H1 (cell line): ENCODE results near the gene RSAD2. TPM values are rescaled to one million over a fixed set of nuclear protein-coding genes. Genes with fewer than 3 reads are reported as not detected.

Experiments
- CTCF ChIA-PET: fragments of 300-600 bp; sonication (Branson Sonifier 250); formaldehyde crosslinking; loops from one replicate; lab custom pipeline; 2021; ENCODE audit not compliant: partially characterized antibody; lab: Charles Lee
- POLR2A ChIA-PET: fragments of 300-600 bp; sonication (Branson Sonifier 250); formaldehyde crosslinking; loops from one replicate; lab custom pipeline; 2021; ENCODE audit warnings: inconsistent platforms; ENCODE audit not compliant: partially characterized antibody; lab: Charles Lee
- DNase-seq, 2 experiments: peaks; one replicate each; pipeline versions ENCODE4 v3.0.0 to v3.0.0-alpha.2; 2010 to 2022; ENCODE audit warnings: low spot score in 2 of 2, low read depth in 1 of 2, mixed read lengths in 1 of 2
- FAIRE-seq: peaks from 2 replicates; lab custom pipeline; 2011; peaks lifted over from hg19 to GRCh38; lab: Jason Lieb, UNC
- H2AFZ ChIP-seq: 2 replicates; pipeline ENCODE4 v1.8.1; 2012; ENCODE audit warnings: low read length, inconsistent platforms
- H2AK5ac ChIP-seq: 2 replicates; pipeline ENCODE4 v1.6.1; 2013; ENCODE audit warnings: low read depth, low read length
- H2BK120ac ChIP-seq: replicated peaks from 2 replicates; pipeline ENCODE3; 2013; ENCODE audit warnings: low read depth, low read length, inconsistent platforms
- H2BK12ac ChIP-seq: 2 replicates; pipeline ENCODE4 v1.6.1; 2013; ENCODE audit warnings: low read depth, low read length
- H2BK15ac ChIP-seq: 2 replicates; pipeline ENCODE4 v1.6.1; 2013; ENCODE audit warnings: low read length
- H2BK20ac ChIP-seq: 2 replicates; pipeline ENCODE4 v1.6.1; 2013; ENCODE audit warnings: low read length
- H2BK5ac ChIP-seq: 2 replicates; pipeline ENCODE4 v1.6.1; 2013; ENCODE audit warnings: low read depth, low read length
- H3K14ac ChIP-seq: 2 replicates; pipeline ENCODE4 v1.6.1; 2013; ENCODE audit warnings: inconsistent platforms; ENCODE audit not compliant: insufficient read length
- H3K18ac ChIP-seq: 2 replicates; pipeline ENCODE4 v1.6.1; 2013; ENCODE audit warnings: low read length; ENCODE audit errors: extremely low read depth
- H3K23ac ChIP-seq: 2 replicates; pipeline ENCODE4 v1.6.1; 2013; ENCODE audit warnings: inconsistent platforms; ENCODE audit not compliant: insufficient read length
- H3K23me2 ChIP-seq: 2 replicates; pipeline ENCODE4 v1.6.1; 2013; ENCODE audit warnings: low read depth, low read length
- H3K27ac ChIP-seq: 2 replicates; pipeline ENCODE4 v1.6.1; 2011; ENCODE audit warnings: low read depth, low read length, inconsistent platforms
- H3K27me3 ChIP-seq, 4 experiments: replicated peaks in 1 of 4; 1 replicate in 1 of 4; 2 replicates in 3 of 4; pipeline versions ENCODE4 v1.6.1 to v1.8.1; 2011 to 2013; ENCODE audit warnings: low read length in 3 of 4, mild to moderate bottlenecking in 3 of 4, inconsistent platforms in 2 of 4, mixed read lengths in 2 of 4, moderate library complexity in 1 of 4; ENCODE audit not compliant: control insufficient read depth in 3 of 4, insufficient read depth in 3 of 4; ENCODE audit errors: extremely low read depth in 1 of 4
- H3K36me3 ChIP-seq, 4 experiments: 2 replicates each; pipeline versions ENCODE4 v1.6.1 to v1.8.1; 2011 to 2013; ENCODE audit warnings: mild to moderate bottlenecking in 4 of 4, low read length in 3 of 4, moderate library complexity in 2 of 4, control low read depth in 1 of 4, inconsistent platforms in 1 of 4; ENCODE audit not compliant: insufficient read depth in 4 of 4, control insufficient read depth in 2 of 4
- H3K4ac ChIP-seq: replicated peaks from 2 replicates; pipeline ENCODE3; 2013; ENCODE audit warnings: low read length, low read depth, mixed read lengths, inconsistent platforms; ENCODE audit not compliant: insufficient read length
- H3K4me1 ChIP-seq, 4 experiments: replicated peaks in 1 of 4; 1 replicate in 1 of 4; 2 replicates in 3 of 4; pipeline versions ENCODE4 v1.6.1 to v1.8.1; 2011 to 2013; ENCODE audit warnings: low read length in 3 of 4, inconsistent platforms in 2 of 4, mixed read lengths in 1 of 4; ENCODE audit not compliant: insufficient read depth in 4 of 4, control insufficient read depth in 3 of 4
- H3K4me2 ChIP-seq, 2 experiments: 2 replicates each; pipeline versions ENCODE4 v1.6.1 to v1.8.1; 2011 to 2013; ENCODE audit warnings: low read depth in 2 of 2, low read length in 2 of 2, control low read depth in 1 of 2, inconsistent platforms in 1 of 2, mild to moderate bottlenecking in 1 of 2; ENCODE audit not compliant: insufficient read depth in 1 of 2
- H3K4me3 ChIP-seq, 4 experiments: fragments of 200-600, 300-600 bp in 1 of 4; sonication (generic), shearing (Covaris generic), sonication (Bioruptor Twin) in 1 of 4; 2 replicates each; pipeline versions ENCODE4 v1.5.1 to v1.8.1; 2011 to 2016; ENCODE audit warnings: low read length in 4 of 4, low read depth in 3 of 4, control low read depth in 2 of 4, inconsistent platforms in 2 of 4, mild to moderate bottlenecking in 2 of 4, mixed read lengths in 1 of 4, moderate library complexity in 1 of 4; ENCODE audit not compliant: insufficient read depth in 2 of 4; ENCODE audit errors: extremely low read depth in 1 of 4
- H3K56ac ChIP-seq: replicated peaks from 2 replicates; pipeline ENCODE3; 2013; ENCODE audit warnings: low read depth, mild to moderate bottlenecking, mixed read lengths, low read length, inconsistent platforms; ENCODE audit not compliant: insufficient read length
- H3K79me1 ChIP-seq: 2 replicates; pipeline ENCODE4 v1.6.1; 2013; ENCODE audit warnings: low read depth, low read length, control low read depth
- H3K79me2 ChIP-seq, 2 experiments: 2 replicates each; pipeline versions ENCODE4 v1.6.1 to v1.8.1; 2012 to 2013; ENCODE audit warnings: low read length in 2 of 2, mild to moderate bottlenecking in 2 of 2, inconsistent platforms in 1 of 2; ENCODE audit not compliant: insufficient read depth in 2 of 2, control insufficient read depth in 1 of 2
- H3K9ac ChIP-seq, 4 experiments: replicated peaks in 1 of 4; 1 replicate in 1 of 4; 2 replicates in 3 of 4; pipeline versions ENCODE4 v1.6.1 to v1.8.1; 2011 to 2013; ENCODE audit warnings: low read depth in 3 of 4, low read length in 3 of 4, control low read depth in 2 of 4, mild to moderate bottlenecking in 2 of 4, moderate library complexity in 2 of 4, inconsistent platforms in 1 of 4; ENCODE audit errors: extremely low read depth in 1 of 4
- H3K9me3 ChIP-seq, 2 experiments: 2 replicates each; pipeline versions ENCODE4 v1.6.1 to v1.8.1; 2012 to 2013; ENCODE audit warnings: mild to moderate bottlenecking in 2 of 2, moderate library complexity in 2 of 2, control low read depth in 1 of 2, inconsistent platforms in 1 of 2, low read depth in 1 of 2, low read length in 1 of 2, mixed read lengths in 1 of 2; ENCODE audit not compliant: insufficient read depth in 2 of 2
- H4K20me1 ChIP-seq, 2 experiments: replicated peaks in 1 of 2; 2 replicates each; pipeline versions ENCODE3 to v1.8.1; 2011 to 2013; ENCODE audit warnings: inconsistent platforms in 2 of 2, low read length in 2 of 2, mild to moderate bottlenecking in 1 of 2; ENCODE audit not compliant: insufficient read depth in 2 of 2, control insufficient read depth in 1 of 2
- H4K5ac ChIP-seq: 2 replicates; pipeline ENCODE4 v1.6.1; 2013; ENCODE audit warnings: low read length, low read depth, mixed read lengths, inconsistent platforms; ENCODE audit not compliant: insufficient read length
- H4K8ac ChIP-seq: 2 replicates; pipeline ENCODE4 v1.8.0; 2013; ENCODE audit warnings: mild to moderate bottlenecking, moderate library complexity, low read length, inconsistent platforms; ENCODE audit not compliant: insufficient read depth; ENCODE audit errors: extremely low read depth
- H4K91ac ChIP-seq: replicated peaks from 2 replicates; pipeline ENCODE3; 2013; ENCODE audit warnings: low read length, mixed read lengths, inconsistent platforms; ENCODE audit not compliant: insufficient read length
- ASH2L ChIP-seq: fragments of 200-600, 300-600 bp; sonication (generic); IDR thresholded peaks from one replicate; pipeline ENCODE4 v1.7.1; 2017; ENCODE audit warnings: low read length
- CHD2 ChIP-seq: IDR thresholded peaks from 2 replicates; pipeline ENCODE4 v1.6.1; 2012; ENCODE audit warnings: low read length, improper control_type of control experiment
- CREB1 ChIP-seq: IDR thresholded peaks from 2 replicates; pipeline ENCODE4 v1.6.1; 2012; ENCODE audit warnings: inconsistent platforms
- EGR1 ChIP-seq: IDR thresholded peaks from 2 replicates; pipeline ENCODE4 v1.6.1; 2011; ENCODE audit warnings: low read depth, low read length, borderline replicate concordance
- FOSL1 ChIP-seq: IDR thresholded peaks from 2 replicates; pipeline ENCODE4 v1.6.1; 2011; ENCODE audit warnings: mild to moderate bottlenecking, low read depth, low read length, moderate library complexity; ENCODE audit not compliant: insufficient read depth
- GTF2F1 ChIP-seq: IDR thresholded peaks from 2 replicates; pipeline ENCODE4 v1.6.1; 2012; ENCODE audit warnings: low read depth, low read length, improper control_type of control experiment, borderline replicate concordance
- KDM4A ChIP-seq: IDR thresholded peaks from one replicate; pipeline ENCODE4 v1.7.1; 2012; ENCODE audit warnings: low read depth, mild to moderate bottlenecking, moderate library complexity, low read length, inconsistent platforms; ENCODE audit not compliant: severe bottlenecking
- RAD21 ChIP-seq, 2 experiments: IDR thresholded peaks in 1 of 2; conservative IDR thresholded peaks in 1 of 2; 2 replicates each; pipeline ENCODE4 v1.6.1; 2011; ENCODE audit warnings: low read depth in 2 of 2, low read length in 2 of 2, improper control_type of control experiment in 1 of 2, inconsistent platforms in 1 of 2, mild to moderate bottlenecking in 1 of 2, moderate library complexity in 1 of 2
- SP2 ChIP-seq: IDR thresholded peaks from 2 replicates; pipeline ENCODE4 v1.6.1; 2012; ENCODE audit warnings: mild to moderate bottlenecking, low read length, inconsistent platforms
- TAF1 ChIP-seq: IDR thresholded peaks from 2 replicates; pipeline ENCODE4 v1.6.1; 2011; ENCODE audit warnings: mild to moderate bottlenecking, low read depth, low read length
- TBP ChIP-seq: IDR thresholded peaks from 2 replicates; pipeline ENCODE4 v1.6.1; 2011; ENCODE audit warnings: low read depth, low read length, improper control_type of control experiment
- WGBS, 2 experiments: shearing (Covaris generic) in 1 of 2; methylation state at CpG; one replicate each; pipeline versions ENCODE4 v1.1.6 to v1.1.7; 2013 to 2015; ENCODE audit warnings: low lambda C conversion rate in 2 of 2, mixed read lengths in 2 of 2, inconsistent platforms in 1 of 2, low coverage in 1 of 2, missing lambda C conversion rate in 1 of 2; ENCODE audit not compliant: insufficient replicate concordance in 2 of 2, insufficient coverage in 1 of 2, insufficient read length in 1 of 2; ENCODE audit errors: extremely low coverage in 1 of 2, missing lambda C conversion rate in 1 of 2; 5-methylcytosine and 5-hydroxymethylcytosine counted together
- polyA plus RNA-seq, 7 experiments: library from polyadenylated mRNA; depleted of rRNA in 3 of 7; stranded (reverse) in 5 of 7; unstranded in 2 of 7; fragments of >200 nt in 5 of 7; fragments of 200-250 nt in 2 of 7; gene quantifications; 1 replicate in 5 of 7; 2 replicates in 1 of 7; 4 replicates in 1 of 7; pipeline versions ENCODE4 v1.2.1 to v1.2.3, GENCODE V29; 2011 to 2013; ENCODE audit warnings: missing spikeins in 2 of 7, mixed read lengths in 2 of 7
- total RNA-seq: library from RNA; stranded (reverse); fragmentation: NEBNext Ultra II Directional; extraction: Animal tissue kit (Norgen Biotek cat#: 25700); gene quantifications from 2 replicates; pipeline ENCODE4 v1.2.1, GENCODE V29; 2021
- TF ChIP-seq, protein P1 (sequence below): IDR thresholded peaks from 2 replicates; pipeline ENCODE4 v1.6.1; 2012; ENCODE audit warnings: inconsistent platforms

RSAD2 gene
- total and polyA plus RNA-seq, 2 of the 8 experiments (the other 6 are each of a cell fraction or from before 2014, with no cell fraction given) = not detected

DNA sequence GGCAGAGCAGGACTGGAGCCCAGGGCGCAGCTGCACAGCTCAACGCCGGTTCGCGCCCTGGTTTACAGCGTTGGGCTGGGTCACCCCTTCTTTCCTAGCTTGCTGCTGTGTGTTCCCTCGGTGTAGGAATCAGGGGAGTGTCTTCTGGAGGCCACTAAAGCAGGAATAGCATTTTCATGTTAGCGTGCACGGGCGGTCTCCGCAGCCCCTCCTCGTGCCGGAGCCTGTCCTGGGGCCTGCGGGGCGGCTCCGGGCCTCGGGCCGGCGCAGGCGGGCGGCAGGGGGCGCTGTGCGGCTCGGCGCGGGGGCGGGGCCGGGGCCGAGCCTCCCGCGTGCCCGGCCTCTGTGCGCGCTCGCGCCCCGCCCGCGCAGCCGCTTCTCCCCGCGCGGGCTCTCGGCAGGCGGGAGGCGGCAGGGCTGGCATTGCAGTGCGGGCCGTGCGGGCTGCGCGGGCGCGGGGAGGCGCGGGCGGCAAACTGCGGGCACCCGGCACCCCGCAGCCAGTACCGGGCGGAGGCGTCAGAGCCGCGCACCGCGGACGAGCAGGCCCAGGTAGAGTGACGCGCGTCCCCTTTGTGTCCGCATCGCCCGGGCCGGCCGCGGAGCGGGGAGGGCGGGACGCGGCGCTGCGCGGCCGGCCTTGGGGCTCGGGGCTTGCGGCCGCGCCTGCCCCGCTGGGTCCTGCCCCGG lies 39.6 kb downstream of the RSAD2 start, which contains the start of gene RNF144A:
Gene RNF144A, plus strand, starts transcription at position 342 of the 690 bp plus-strand sequence. CDS start 79,515 bp downstream, outside the sequence.
- ChIA-PET CTCF (interaction anchor here (0.6 to 11.8 kb wide), 31 partner anchors 9 to 286 kb away, joined by 3 to 94 read pairs (median 4); no protein-coding TSS in a partner anchor), POLR2A (no interaction called here)
- whole genome bisulfite sequencing, 2 experiments = 11% methylated on average over 9 of the region's 90 CpGs; no CpG with 5 or more reads in 1 of the 2 experiments
- H2BK120ac ChIP-seq = peak within 1 kb of the TSS; percentile 29
- no peak within 1 kb of the TSS for H3K56ac ChIP-seq
- H3K14ac ChIP-seq = no peak within 1 kb of the TSS
- peaks cover 6% of the 10 kb centered on the region for H3K23me2 ChIP-seq
- FAIRE-seq (no peak), DNase-seq (peak in 1 of 2 experiments; percentile 87)
- H3K27ac ChIP-seq = no peak within 1 kb of the TSS; the same call in 1 of the 2 replicates
- H3K9me3 ChIP-seq = no peaks in the 10 kb centered on the region
- no peak within 1 kb of the TSS; the same call in 1 of the 2 replicates for H2BK5ac ChIP-seq
- peak within 1 kb of the TSS; percentile 99 for H3K18ac ChIP-seq
- peaks cover 2 to 6% of the 10 kb centered on the region in 2 experiments for H4K20me1 ChIP-seq
- peaks cover 0 to 12% (median under 1%) of the 10 kb centered on the region in 4 experiments; a peak in 2 of 7 replicates for H3K27me3 ChIP-seq
- H2AK5ac ChIP-seq = no peak within 1 kb of the TSS
- H3K4me2 ChIP-seq = peak within 1 kb of the TSS; percentile 82 to 83
- H3K4me3 ChIP-seq = peak within 1 kb of the TSS; percentile 49 to 90 (median 60)
- no peak within 1 kb of the TSS for H3K4ac ChIP-seq
- peaks cover 0 to 5% of the 10 kb centered on the region in 2 experiments; a peak in 2 of 4 replicates for H3K79me2 ChIP-seq
- peak within 1 kb of the TSS; percentile 90; the same call in 1 of the 2 replicates for H2AFZ ChIP-seq
- H2BK20ac ChIP-seq = no peak within 1 kb of the TSS; the same call in 1 of the 2 replicates
- peak within 1 kb of the TSS; percentile 29 to 89 (median 54); a peak in 6 of 7 replicates for H3K9ac ChIP-seq
- no peak within 1 kb of the TSS for H3K23ac ChIP-seq
- H3K36me3 ChIP-seq = no peaks in the 10 kb centered on the region
- peak within 1 kb of the TSS; percentile 57 for H4K5ac ChIP-seq
- peaks cover 5 to 17% (median 9%) of the 10 kb centered on the region in 4 experiments for H3K4me1 ChIP-seq
- no peak within 1 kb of the TSS for H4K91ac ChIP-seq
- peak within 1 kb of the TSS; percentile 60 for H4K8ac ChIP-seq
- H2BK15ac ChIP-seq = peak within 1 kb of the TSS; percentile 82; the same call in 1 of the 2 replicates
- 0 out of 2 replicates have a peak within 1 kb of the TSS, but pooled peaks have one; percentile 88 for H2BK12ac ChIP-seq
- H3K79me1 ChIP-seq = peaks cover 5% of the 10 kb centered on the region; the same call in 1 of the 2 replicates
- no peak for TF ChIP-seq GTF2F1
- TF ChIP-seq SP2 = no peak
- TF ChIP-seq, protein P1, sequence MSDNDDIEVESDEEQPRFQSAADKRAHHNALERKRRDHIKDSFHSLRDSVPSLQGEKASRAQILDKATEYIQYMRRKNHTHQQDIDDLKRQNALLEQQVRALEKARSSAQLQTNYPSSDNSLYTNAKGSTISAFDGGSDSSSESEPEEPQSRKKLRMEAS = peak; percentile 88
- TF ChIP-seq FOSL1 = no peak
- peak; percentile 75 for TF ChIP-seq KDM4A
- peak; percentile 36; the same call in 1 of the 2 replicates for TF ChIP-seq EGR1
- peak; percentile 76 for TF ChIP-seq CREB1
- no peak for TF ChIP-seq CHD2
- peak; percentile 45 for TF ChIP-seq ASH2L
- no peak for TF ChIP-seq TBP
- 0 out of 2 replicates have a peak, but pooled peaks have one; percentile 48 for TF ChIP-seq TAF1
- peak in 1 of 2 experiments; percentile 4; a peak in 1 of 4 replicates for TF ChIP-seq RAD21 (IDR thresholded peaks at IDR 0.05 in 1 of 2, conservative IDR thresholded peaks at IDR 0.05 in 1 of 2; ENCODE audit: low read depth in 2 of 2, low read length in 2 of 2)
